LNCaP clone FGC (cell line): ENCODE data around the gene METRNL.
"Not testable (repeated sequence)": the region's sequence is repeated elsewhere in the genome, so short reads cannot be mapped to it uniquely, and the experiment has no call there.

Experiments
- DNase-seq: peaks from one replicate; pipeline ENCODE4 v3.0.0-alpha.2; 2011; ENCODE audit warnings: low read depth
- H3K4me3 ChIP-seq: 2 replicates; pipeline ENCODE4 v1.5.1; 2011; ENCODE audit warnings: mild to moderate bottlenecking, low read depth, low read length, control low read depth
- CTCF ChIP-seq: IDR thresholded peaks from 2 replicates; pipeline ENCODE4 v1.5.1; 2012; ENCODE audit warnings: mild to moderate bottlenecking; ENCODE audit not compliant: control insufficient read depth, insufficient read depth; ENCODE audit errors: extremely low read depth

Gene METRNL

GRCh38 chr17:83119987-83120864 is 40.8 kb downstream of the METRNL start:
- no peak overlapping the region for H3K4me3 ChIP-seq
- DNase-seq = no peak
- no peak for TF ChIP-seq CTCF

GRCh38 chr17:83121473-83121872 is 42.1 kb downstream of the METRNL start:
- DNase-seq, H3K4me3 ChIP-seq: not testable (repeated sequence)

- DNase-seq = no peak
- TF ChIP-seq CTCF = no peak
- no peak overlapping the region for H3K4me3 ChIP-seq
Observed at GRCh38 chr17:83121921-83122820, 42.8 kb downstream of the METRNL start.

- no peak overlapping the region for H3K4me3 ChIP-seq
- TF ChIP-seq CTCF = no peak
- DNase-seq = no peak
Observed at GRCh38 chr17:83122834-83123233, 43.4 kb downstream of the METRNL start.

- DNase-seq = no peak
- H3K4me3 ChIP-seq = no peak overlapping the region
- no peak for TF ChIP-seq CTCF
Observed at GRCh38 chr17:83123896-83124801, 44.7 kb downstream of the METRNL start.

- H3K4me3 ChIP-seq = no peak overlapping the region
- DNase-seq = no peak
- TF ChIP-seq CTCF = no peak
Observed at GRCh38 chr17:83124871-83125514, 45.6 kb downstream of the METRNL start.
